ENCODE measurements around the gene DAZAP1.

DNA sequence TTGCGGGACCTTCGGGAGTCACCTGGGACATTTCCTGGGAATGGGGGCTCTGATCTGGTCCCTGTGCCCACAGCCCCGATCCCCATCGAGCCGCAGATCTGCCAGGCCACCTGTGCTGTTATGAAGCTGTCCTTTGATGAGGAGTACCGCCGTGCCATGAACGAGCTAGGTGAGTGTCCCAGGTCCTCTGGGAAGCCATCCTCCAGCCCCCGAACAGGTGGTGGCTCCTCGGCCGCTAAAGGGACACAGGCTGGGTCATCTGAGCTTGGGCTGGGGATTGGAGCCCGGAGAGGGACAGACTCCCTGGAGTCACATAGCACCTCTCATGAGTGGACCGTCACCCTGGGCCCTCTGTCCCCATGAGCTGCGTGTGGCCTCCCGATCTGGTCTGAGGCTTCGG, 50.5 kb downstream of the DAZAP1 start:
- TF ChIP-seq, protein P1, sequence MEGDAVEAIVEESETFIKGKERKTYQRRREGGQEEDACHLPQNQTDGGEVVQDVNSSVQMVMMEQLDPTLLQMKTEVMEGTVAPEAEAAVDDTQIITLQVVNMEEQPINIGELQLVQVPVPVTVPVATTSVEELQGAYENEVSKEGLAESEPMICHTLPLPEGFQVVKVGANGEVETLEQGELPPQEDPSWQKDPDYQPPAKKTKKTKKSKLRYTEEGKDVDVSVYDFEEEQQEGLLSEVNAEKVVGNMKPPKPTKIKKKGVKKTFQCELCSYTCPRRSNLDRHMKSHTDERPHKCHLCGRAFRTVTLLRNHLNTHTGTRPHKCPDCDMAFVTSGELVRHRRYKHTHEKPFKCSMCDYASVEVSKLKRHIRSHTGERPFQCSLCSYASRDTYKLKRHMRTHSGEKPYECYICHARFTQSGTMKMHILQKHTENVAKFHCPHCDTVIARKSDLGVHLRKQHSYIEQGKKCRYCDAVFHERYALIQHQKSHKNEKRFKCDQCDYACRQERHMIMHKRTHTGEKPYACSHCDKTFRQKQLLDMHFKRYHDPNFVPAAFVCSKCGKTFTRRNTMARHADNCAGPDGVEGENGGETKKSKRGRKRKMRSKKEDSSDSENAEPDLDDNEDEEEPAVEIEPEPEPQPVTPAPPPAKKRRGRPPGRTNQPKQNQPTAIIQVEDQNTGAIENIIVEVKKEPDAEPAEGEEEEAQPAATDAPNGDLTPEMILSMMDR (IDR thresholded peaks at IDR 0.05): no peak
- TF ChIP-seq EZH2 (IDR thresholded peaks at IDR 0.05): no peak
